Measurements from ENCODE around the gene SF3B2. TPM values are rescaled to one million over a fixed set of nuclear protein-coding genes. Genes with fewer than 3 reads are reported as not detected.
"Not testable (repeated sequence)": the region's sequence is repeated elsewhere in the genome, so short reads cannot be mapped to it uniquely, and the experiment has no call there.

The SF3B2 gene
- total RNA-seq, 1 experiment from 2014 or later: 358 TPM

DNA sequence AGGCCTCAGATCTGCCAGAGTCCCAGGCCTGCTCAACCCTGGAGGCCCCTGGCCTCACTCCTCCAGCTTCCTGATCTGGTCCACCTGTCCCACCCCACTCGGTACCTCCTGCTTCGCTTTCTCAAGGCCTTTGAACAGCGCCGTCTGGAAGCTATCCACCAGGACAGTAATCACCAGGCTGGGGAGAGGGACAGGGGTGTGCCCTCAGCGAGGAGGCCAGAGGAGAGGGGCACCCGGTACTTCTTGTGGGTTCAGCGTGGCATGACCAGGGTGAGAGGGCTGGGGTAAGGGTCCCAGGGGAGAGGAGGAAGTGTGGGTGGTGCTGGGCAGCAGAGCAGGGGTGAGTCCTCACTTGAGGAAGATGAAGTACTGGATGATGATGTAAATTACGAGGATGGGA is 32.0 kb upstream of the SF3B2 start:
- no peak overlapping the region for H3K4me3 ChIP-seq (ENCODE audit: low read depth, low read length, poor library complexity, severe bottlenecking)
- DNase-seq (ENCODE audit: low spot score): no peak
- ChIA-PET CTCF (interaction anchor here (0.5 kb wide), 1 partner anchor 132 kb away, joined by 5 read pairs; the partner anchor contains the start of gene FIBP), POLR2A (ENCODE audit: low non-redundant PET) (no interaction called here)
- no TSS peak for BruUV-seq (replicated peaks)
- H3K36me3 ChIP-seq (ENCODE audit: insufficient read depth, low read length, poor library complexity, severe bottlenecking): no peaks in the 10 kb centered on the region
- H3K9me3 ChIP-seq (ENCODE audit: low read depth, low read length, poor library complexity, severe bottlenecking): no peaks in the 10 kb centered on the region
- intact Hi-C loops (cut with micrococcal nuclease; ENCODE audit: unreplicated experiment): no loop called here
- H3K27me3 ChIP-seq (replicated peaks; ENCODE audit: insufficient read depth, low read depth, low read length, poor library complexity): no peaks in the 10 kb centered on the region
- TF ChIP-seq CTCF (conservative IDR thresholded peaks at IDR 0.05; ENCODE audit: low read depth, low read length): no peak
- no peak overlapping the region for H3K27ac ChIP-seq (ENCODE audit: low read depth, low read length, poor library complexity, severe bottlenecking)
- peaks cover 17% of the 10 kb centered on the region for H3K4me1 ChIP-seq (ENCODE audit: insufficient read depth, low read length, poor library complexity, severe bottlenecking)

DNA sequence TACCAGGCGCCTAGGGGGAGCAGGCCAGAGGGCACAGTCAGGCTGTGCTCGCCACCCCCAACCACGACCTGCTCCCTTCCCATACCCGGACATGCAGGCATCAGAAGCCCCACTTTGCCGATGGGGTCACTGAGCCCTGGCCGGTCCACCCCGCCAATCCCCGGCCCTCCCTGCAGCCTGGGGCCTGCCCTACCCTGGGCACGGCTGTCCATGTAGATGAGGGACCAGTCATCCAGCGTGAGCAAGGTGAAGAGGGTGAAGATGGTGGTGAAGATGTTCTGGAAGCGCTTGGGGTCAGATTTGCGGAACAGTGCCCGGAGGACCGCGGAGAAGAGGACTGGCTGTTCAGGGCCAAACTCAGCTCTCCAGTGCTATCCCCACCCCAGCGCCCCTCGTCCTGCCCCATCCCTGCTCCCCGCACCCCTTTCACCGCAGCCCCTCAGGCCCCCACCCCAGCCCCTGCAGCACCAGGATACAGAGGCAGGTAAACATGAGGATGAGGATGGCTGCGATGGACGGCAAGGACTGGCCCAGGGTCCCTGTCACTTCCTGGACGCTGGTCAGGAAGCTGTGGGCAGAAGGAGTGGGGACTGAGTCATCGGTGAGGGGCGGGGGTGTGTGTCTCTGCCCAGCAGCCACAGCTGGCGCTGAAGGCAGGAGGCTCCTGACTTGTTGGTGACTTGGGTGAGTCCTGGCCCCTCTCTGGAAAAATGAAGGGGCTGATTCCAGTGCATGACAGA is 31.4 kb upstream of the SF3B2 start:
- Histone ChIP-seq H3K27me3 (replicated peaks; ENCODE audit: insufficient read depth, low read depth, low read length, poor library complexity) (no peaks in the 10 kb centered on the region), H3K4me3 (ENCODE audit: low read depth, low read length, poor library complexity, severe bottlenecking) (no peak overlapping the region), H3K9me3 (ENCODE audit: low read depth, low read length, poor library complexity, severe bottlenecking) (no peaks in the 10 kb centered on the region), H3K4me1 (ENCODE audit: insufficient read depth, low read length, poor library complexity, severe bottlenecking) (peaks cover 11% of the 10 kb centered on the region), H3K27ac (ENCODE audit: low read depth, low read length, poor library complexity, severe bottlenecking) (no peak overlapping the region), H3K36me3 (ENCODE audit: insufficient read depth, low read length, poor library complexity, severe bottlenecking) (no peaks in the 10 kb centered on the region)
- intact Hi-C loops (cut with micrococcal nuclease; ENCODE audit: unreplicated experiment): no loop called here
- POLR2A ChIA-PET (ENCODE audit: low non-redundant PET): no interaction called here
- no peak for DNase-seq (ENCODE audit: low spot score)
- CTCF ChIA-PET: interaction anchor here (0.5 kb wide), 1 partner anchor 133 kb away, joined by 5 read pairs; the partner anchor contains the start of gene FIBP
- TF ChIP-seq EZH2 (IDR thresholded peaks at IDR 0.05; ENCODE audit: borderline replicate concordance, low read depth, low read length, poor library complexity, severe bottlenecking): no peak
- no peak for TF ChIP-seq CTCF (conservative IDR thresholded peaks at IDR 0.05; ENCODE audit: low read depth, low read length)
- no TSS peak for BruUV-seq (replicated peaks)

DNA sequence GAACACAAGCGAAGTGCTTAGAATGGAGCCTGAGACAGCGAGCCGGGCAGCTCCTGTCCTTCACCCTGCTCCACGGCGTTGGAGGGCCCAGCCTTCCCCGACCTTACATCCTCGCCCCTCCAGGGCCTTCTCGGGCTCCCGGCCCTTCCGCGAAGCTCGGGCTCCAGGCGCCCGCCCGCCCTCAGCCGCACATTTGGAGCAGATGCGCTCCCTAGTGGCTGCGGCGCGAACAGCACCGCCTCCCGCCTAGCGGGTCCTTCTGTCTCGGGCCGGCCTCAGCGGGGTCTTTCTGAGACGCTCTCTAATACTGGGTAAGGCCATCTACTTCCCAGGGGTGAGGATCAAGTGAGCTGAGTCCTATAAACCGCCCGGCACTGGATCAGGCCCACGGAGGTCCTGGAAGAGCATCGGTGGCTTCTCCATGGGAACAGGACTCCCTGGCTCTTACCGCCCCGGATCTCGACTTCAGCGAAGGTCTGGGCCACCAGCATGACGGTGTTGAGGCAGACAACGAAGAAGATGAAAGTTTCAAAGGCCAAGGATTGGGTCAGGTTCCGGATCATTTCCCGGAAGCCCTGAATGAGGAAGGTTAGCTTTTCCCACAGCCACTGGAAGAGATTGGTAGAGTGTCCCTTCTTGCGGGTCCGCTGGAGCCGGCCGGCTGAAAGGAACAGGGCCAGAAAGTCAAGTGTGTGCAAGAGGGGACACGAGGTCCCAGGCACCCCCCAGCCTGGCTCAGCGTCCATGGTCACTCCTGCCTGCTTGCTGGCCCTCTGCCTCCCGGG is 29.6 kb upstream of the SF3B2 start:
- H3K9me3 ChIP-seq (ENCODE audit: low read depth, low read length, poor library complexity, severe bottlenecking): no peaks in the 10 kb centered on the region
- intact Hi-C loops (cut with micrococcal nuclease; ENCODE audit: unreplicated experiment): no loop called here
- DNase-seq (ENCODE audit: low spot score): peak; percentile 88
- no TSS peak for BruUV-seq (replicated peaks)
- CTCF ChIA-PET: interaction anchor here (0.6 to 1.4 kb wide), 10 partner anchors 12 to 290 kb away, joined by 3 to 9 read pairs (median 3); no protein-coding TSS in a partner anchor
- TF ChIP-seq EZH2 (IDR thresholded peaks at IDR 0.05; ENCODE audit: borderline replicate concordance, low read depth, low read length, poor library complexity, severe bottlenecking): no peak
- TF ChIP-seq CTCF (conservative IDR thresholded peaks at IDR 0.05; ENCODE audit: low read depth, low read length): peak; percentile 99
- no peaks in the 10 kb centered on the region for H3K27me3 ChIP-seq (replicated peaks; ENCODE audit: insufficient read depth, low read depth, low read length, poor library complexity)
- no peak overlapping the region for H3K27ac ChIP-seq (ENCODE audit: low read depth, low read length, poor library complexity, severe bottlenecking)
- POLR2A ChIA-PET (ENCODE audit: low non-redundant PET): no interaction called here
- peak overlapping the region; percentile 30 for H3K4me3 ChIP-seq (ENCODE audit: low read depth, low read length, poor library complexity, severe bottlenecking)
- H3K36me3 ChIP-seq (ENCODE audit: insufficient read depth, low read length, poor library complexity, severe bottlenecking): no peaks in the 10 kb centered on the region
- H3K4me1 ChIP-seq (ENCODE audit: insufficient read depth, low read length, poor library complexity, severe bottlenecking): no peaks in the 10 kb centered on the region

DNA sequence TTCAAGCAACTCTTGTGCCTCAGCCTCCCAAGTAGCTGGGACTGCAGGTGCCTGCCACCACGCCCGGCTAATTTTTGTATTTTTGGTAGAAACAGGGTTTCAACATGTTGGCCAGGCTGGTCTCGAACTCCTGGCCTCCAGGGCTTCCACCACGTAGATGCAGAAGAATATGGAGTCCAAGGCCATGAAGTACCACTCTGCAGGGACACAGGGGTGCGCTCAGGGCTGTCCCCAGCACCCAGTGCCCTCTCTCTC is 29.1 kb upstream of the SF3B2 start:
- H3K27ac ChIP-seq (ENCODE audit: low read depth, low read length, poor library complexity, severe bottlenecking); H3K4me3 ChIP-seq (ENCODE audit: low read depth, low read length, poor library complexity, severe bottlenecking); POLR2A ChIA-PET (ENCODE audit: low non-redundant PET); H3K4me1 ChIP-seq (ENCODE audit: insufficient read depth, low read length, poor library complexity, severe bottlenecking); intact Hi-C loops (cut with micrococcal nuclease; ENCODE audit: unreplicated experiment); BruUV-seq (replicated peaks); H3K36me3 ChIP-seq (ENCODE audit: insufficient read depth, low read length, poor library complexity, severe bottlenecking); DNase-seq (ENCODE audit: low spot score); H3K27me3 ChIP-seq (replicated peaks; ENCODE audit: insufficient read depth, low read depth, low read length, poor library complexity); H3K9me3 ChIP-seq (ENCODE audit: low read depth, low read length, poor library complexity, severe bottlenecking): not testable (repeated sequence)
- CTCF ChIA-PET: interaction anchor here (0.6 to 1.4 kb wide), 2 partner anchors 22 to 289 kb away, joined by 3 to 8 read pairs; no protein-coding TSS in a partner anchor
